Measurements from ENCODE around the gene TEC. TPM values are rescaled to one million over a fixed set of nuclear protein-coding genes. Genes with fewer than 3 reads are reported as not detected.
A peak's percentile ranks its signal among the peaks of the same experiment; 100 is the strongest.

TEC gene
- total and polyA plus RNA-seq, 2 of the 8 experiments (the other 6 are each of a cell fraction or from before 2014, with no cell fraction given), result 0.73 to 1.8 TPM

DNA sequence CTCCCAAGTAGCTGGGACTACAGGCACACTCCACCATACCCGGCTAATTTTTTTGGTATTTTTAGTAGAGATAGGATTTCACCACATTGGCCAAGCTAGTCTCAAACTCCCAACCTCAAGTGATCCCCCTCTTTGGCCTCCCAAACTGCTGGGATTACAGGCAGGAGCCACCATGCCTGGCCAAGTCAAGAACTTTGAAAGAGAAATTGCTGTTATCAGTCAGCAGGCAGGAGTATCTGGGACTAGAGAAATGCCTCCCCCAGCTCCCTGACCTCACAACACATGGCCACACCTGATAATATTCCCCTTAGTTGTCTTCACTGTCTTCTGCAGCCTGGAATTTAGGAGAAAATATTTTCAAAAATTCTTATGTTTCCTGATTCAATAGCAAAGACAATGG is 143.0 kb downstream of the TEC start:
- Histone ChIP-seq H2BK120ac (replicated peaks; ENCODE audit: low read depth, low read length) (no peak overlapping the region), H3K14ac (ENCODE audit: insufficient read length) (no peak overlapping the region), H3K18ac (ENCODE audit: extremely low read depth, low read length) (0 out of 2 replicates have a peak overlapping the region, but pooled peaks have one; percentile 65), H4K20me1 (replicated peaks in 1 of 2; ENCODE audit: control insufficient read depth in 1 of 2, insufficient read depth in 2 of 2, low read length in 2 of 2) (no peaks in the 10 kb centered on the region), H3K9ac (replicated peaks in 1 of 4; ENCODE audit: extremely low read depth in 1 of 4, low read depth in 3 of 4, low read length in 3 of 4) (no peak overlapping the region), H2BK12ac (ENCODE audit: low read depth, low read length) (peak overlapping the region; percentile 76; the same call in 1 of the 2 replicates), H4K8ac (ENCODE audit: extremely low read depth, insufficient read depth, low read length) (no peak overlapping the region), H3K27me3 (replicated peaks in 1 of 4; ENCODE audit: control insufficient read depth in 3 of 4, extremely low read depth in 1 of 4, insufficient read depth in 3 of 4, low read length in 3 of 4) (no peaks in the 10 kb centered on the region), H2AK5ac (ENCODE audit: low read depth, low read length) (no peak overlapping the region), H3K23me2 (ENCODE audit: low read depth, low read length) (no peaks in the 10 kb centered on the region), H3K79me2 (ENCODE audit: control insufficient read depth in 1 of 2, insufficient read depth in 2 of 2, low read length in 2 of 2) (no peaks in the 10 kb centered on the region), H2AFZ (ENCODE audit: low read length) (no peak overlapping the region), H3K27ac (ENCODE audit: low read depth, low read length) (no peak overlapping the region), H2BK15ac (ENCODE audit: low read length) (no peak overlapping the region), H4K5ac (ENCODE audit: insufficient read length, low read depth, low read length) (no peak overlapping the region), H2BK20ac (ENCODE audit: low read length) (no peak overlapping the region), H3K23ac (ENCODE audit: insufficient read length) (no peak overlapping the region), H3K4me3 (ENCODE audit: extremely low read depth in 1 of 4, insufficient read depth in 2 of 4, low read depth in 3 of 4, low read length in 4 of 4) (peak overlapping the region in 1 of 4 experiments; percentile 42; a peak in 1 of 8 replicates), H3K79me1 (ENCODE audit: low read depth, low read length) (no peaks in the 10 kb centered on the region), H3K9me3 (ENCODE audit: insufficient read depth in 2 of 2, low read depth in 1 of 2, low read length in 1 of 2) (no peaks in the 10 kb centered on the region), H3K4me2 (ENCODE audit: insufficient read depth in 1 of 2, low read depth in 2 of 2, low read length in 2 of 2) (peak overlapping the region in 1 of 2 experiments; percentile 38; a peak in 2 of 4 replicates), H3K4me1 (replicated peaks in 1 of 4; ENCODE audit: control insufficient read depth in 3 of 4, insufficient read depth in 4 of 4, low read length in 3 of 4) (peaks cover 0 to 14% (median 7%) of the 10 kb centered on the region in 4 experiments; a peak in 5 of 7 replicates), H3K4ac (replicated peaks; ENCODE audit: insufficient read length, low read depth, low read length) (no peak overlapping the region), H2BK5ac (ENCODE audit: low read depth, low read length) (0 out of 2 replicates have a peak overlapping the region, but pooled peaks have one; percentile 3), H3K36me3 (ENCODE audit: control insufficient read depth in 2 of 4, insufficient read depth in 4 of 4, low read length in 3 of 4) (no peaks in the 10 kb centered on the region), H4K91ac (replicated peaks; ENCODE audit: insufficient read length, low read length) (no peak overlapping the region), H3K56ac (replicated peaks; ENCODE audit: insufficient read length, low read depth, low read length) (no peak overlapping the region)
- FAIRE-seq (no peak), DNase-seq (ENCODE audit: low read depth in 1 of 2, low spot score in 2 of 2) (no peak)
- 71% methylated on average over 1 of the region's 1 CpG; no CpG with 5 or more reads in 1 of the 2 experiments for WGBS, 2 experiments (ENCODE audit: extremely low coverage in 1 of 2, insufficient coverage in 1 of 2, insufficient read length in 1 of 2, insufficient replicate concordance in 2 of 2, low coverage in 1 of 2, low lambda C conversion rate in 2 of 2, missing lambda C conversion rate in 1 of 2)
- ChIA-PET POLR2A (ENCODE audit: partially characterized antibody) (interaction anchor here (0.7 to 1.7 kb wide), 4 partner anchors 9 to 75 kb away, joined by 3 to 5 read pairs (median 3); no protein-coding TSS in a partner anchor), CTCF (ENCODE audit: partially characterized antibody) (interaction anchor here (0.7 to 6.2 kb wide), 11 partner anchors 9 to 662 kb away, joined by 3 to 64 read pairs (median 6); no protein-coding TSS in a partner anchor)
- TF ChIP-seq EZH2 (IDR thresholded peaks at IDR 0.05; ENCODE audit: low read depth, low read length, severe bottlenecking), result no peak

Data from H1 (cell line).